ENCODE results near the gene TAF6.

TAF6 gene

GRCh38 chr7:100088095-100088620 lies 31.0 kb downstream of the TAF6 start:
- peaks cover 30 to 41% of the 10 kb centered on the region in 2 donors for H3K4me1 Mint-ChIP-seq
- H3K4me3 Mint-ChIP-seq: peak overlapping the region; percentile 93 to 97
- H3K9me3 Mint-ChIP-seq: no peaks in the 10 kb centered on the region
- peaks cover 26 to 33% of the 10 kb centered on the region in 2 donors for H3K36me3 Mint-ChIP-seq
- H3K27me3 Mint-ChIP-seq: no peaks in the 10 kb centered on the region
- ATAC-seq (replicated peaks) (peak; percentile 28 to 40), DNase-seq (no peak)
- H3K27ac Mint-ChIP-seq: peak overlapping the region; percentile 96

- Mint-ChIP-seq H3K36me3 (peaks cover 20 to 26% of the 10 kb centered on the region in 2 donors), H3K27ac (peak overlapping the region; percentile 14)
These were observed 32.0 kb downstream of the TAF6 start for GRCh38 chr7:100087055-100087750.

GRCh38 chr7:100085515-100085914 lies 33.6 kb downstream of the TAF6 start:
- Mint-ChIP-seq H3K9me3 (no peaks in the 10 kb centered on the region), H3K27ac (no peak overlapping the region), H3K36me3 (peaks cover 9 to 17% of the 10 kb centered on the region in 2 donors), H3K4me3 (no peak overlapping the region), H3K4me1 (peaks cover 24 to 36% of the 10 kb centered on the region in 2 donors), H3K27me3 (no peaks in the 10 kb centered on the region)
- DNase-seq (no peak), ATAC-seq (replicated peaks) (no peak)

More at GRCh38 chr7:100087055-100087750, 32.0 kb downstream of the TAF6 start:
- Mint-ChIP-seq H3K4me3 (peak overlapping the region in 1 of 2 donors; percentile 37), H3K27me3 (no peaks in the 10 kb centered on the region), H3K9me3 (no peaks in the 10 kb centered on the region), H3K4me1 (peaks cover 31 to 44% of the 10 kb centered on the region in 2 donors)
- ATAC-seq (replicated peaks) (no peak), DNase-seq (no peak)

- H3K27ac Mint-ChIP-seq: peak overlapping the region; percentile 98
- H3K4me1 Mint-ChIP-seq: peaks cover 22 to 25% of the 10 kb centered on the region in 2 donors
- no peaks in the 10 kb centered on the region for H3K27me3 Mint-ChIP-seq
- DNase-seq (no peak), ATAC-seq (replicated peaks) (no peak)
- H3K4me3 Mint-ChIP-seq: peak overlapping the region; percentile 83 to 84
- H3K36me3 Mint-ChIP-seq: peaks cover 6 to 21% of the 10 kb centered on the region in 2 donors
- no peaks in the 10 kb centered on the region for H3K9me3 Mint-ChIP-seq
These were observed 36.2 kb downstream of the TAF6 start for GRCh38 chr7:100082978-100083377.

- Mint-ChIP-seq H3K36me3 (peaks cover 12 to 26% of the 10 kb centered on the region in 2 donors), H3K27me3 (no peaks in the 10 kb centered on the region), H3K4me1 (peaks cover 21 to 24% of the 10 kb centered on the region in 2 donors), H3K4me3 (peak within 1 kb of the TSS; percentile 83 to 84), H3K27ac (peak within 1 kb of the TSS; percentile 98), H3K9me3 (no peaks in the 10 kb centered on the region)
- DNase-seq: peak; percentile 99
- ATAC-seq (replicated peaks): peak; percentile 84 to 85
These were observed 37.5 kb downstream of the TAF6 start, which contains the start of gene ZNF3 for GRCh38 chr7:100081535-100082102. Gene ZNF3, minus strand, starts transcription at chr7:100081723. Its CDS starts 4,366 bp downstream, at chr7:100077357.

- Mint-ChIP-seq H3K4me3 (peak overlapping the region; percentile 83 to 84), H3K36me3 (peaks cover 18 to 31% of the 10 kb centered on the region in 2 donors), H3K9me3 (no peaks in the 10 kb centered on the region), H3K4me1 (peaks cover 21 to 24% of the 10 kb centered on the region in 2 donors), H3K27me3 (no peaks in the 10 kb centered on the region), H3K27ac (peak overlapping the region; percentile 98)
- no peak for DNase-seq
- ATAC-seq (replicated peaks): peak in 1 of 2 donors; percentile 23
These were observed 38.1 kb downstream of the TAF6 start for GRCh38 chr7:100080907-100081534.

GRCh38 chr7:100079024-100079560 lies 40.1 kb downstream of the TAF6 start:
- H3K9me3 Mint-ChIP-seq: no peaks in the 10 kb centered on the region
- no peaks in the 10 kb centered on the region for H3K27me3 Mint-ChIP-seq
- H3K27ac Mint-ChIP-seq: no peak overlapping the region
- no peak for ATAC-seq (replicated peaks)
- no peak for DNase-seq
- H3K4me3 Mint-ChIP-seq: no peak overlapping the region
- peaks cover 34 to 49% of the 10 kb centered on the region in 2 donors for H3K36me3 Mint-ChIP-seq
- peaks cover 22 to 24% of the 10 kb centered on the region in 2 donors for H3K4me1 Mint-ChIP-seq

- no peak for DNase-seq
- Mint-ChIP-seq H3K4me3 (no peak overlapping the region), H3K9me3 (peaks cover 4 to 7% of the 10 kb centered on the region in 2 donors), H3K27ac (peak overlapping the region; percentile 59), H3K4me1 (peaks cover 14 to 18% of the 10 kb centered on the region in 2 donors), H3K27me3 (no peaks in the 10 kb centered on the region), H3K36me3 (peaks cover 51 to 68% of the 10 kb centered on the region in 2 donors)
- no peak for ATAC-seq (replicated peaks)
These were observed 42.0 kb downstream of the TAF6 start for GRCh38 chr7:100077205-100077604.

- no peak for ATAC-seq (replicated peaks)
- DNase-seq: no peak
- no peaks in the 10 kb centered on the region for H3K27me3 Mint-ChIP-seq
- H3K4me3 Mint-ChIP-seq: no peak overlapping the region
- peaks cover 16% of the 10 kb centered on the region in 2 donors for H3K9me3 Mint-ChIP-seq
- no peak overlapping the region for H3K27ac Mint-ChIP-seq
- peaks cover 69 to 77% of the 10 kb centered on the region in 2 donors for H3K36me3 Mint-ChIP-seq
- H3K4me1 Mint-ChIP-seq: peaks cover 7 to 14% of the 10 kb centered on the region in 2 donors
These were observed 43.7 kb downstream of the TAF6 start for GRCh38 chr7:100075418-100075817.

GRCh38 chr7:100074841-100075240 lies 44.3 kb downstream of the TAF6 start:
- peaks cover 73 to 79% of the 10 kb centered on the region in 2 donors for H3K36me3 Mint-ChIP-seq
- peaks cover 19% of the 10 kb centered on the region in 2 donors for H3K9me3 Mint-ChIP-seq
- ATAC-seq (replicated peaks) (no peak), DNase-seq (no peak)
- H3K4me3 Mint-ChIP-seq: no peak overlapping the region
- peaks cover 2 to 9% of the 10 kb centered on the region in 2 donors for H3K4me1 Mint-ChIP-seq
- no peaks in the 10 kb centered on the region for H3K27me3 Mint-ChIP-seq
- no peak overlapping the region for H3K27ac Mint-ChIP-seq

- Mint-ChIP-seq H3K9me3 (peaks cover 19% of the 10 kb centered on the region in 2 donors), H3K36me3 (peaks cover 79% of the 10 kb centered on the region in 2 donors), H3K27me3 (no peaks in the 10 kb centered on the region), H3K4me3 (no peak overlapping the region), H3K4me1 (peaks cover 0 to 4% of the 10 kb centered on the region in 2 donors), H3K27ac (no peak overlapping the region)
- DNase-seq (no peak), ATAC-seq (replicated peaks) (no peak)
These were observed 46.7 kb downstream of the TAF6 start for GRCh38 chr7:100072462-100072861.

GRCh38 chr7:100071018-100071723 lies 48.0 kb downstream of the TAF6 start:
- ATAC-seq (replicated peaks) (no peak), DNase-seq (no peak)
- Mint-ChIP-seq H3K27ac (peak overlapping the region; percentile 9), H3K4me1 (peaks cover 0 to 3% of the 10 kb centered on the region in 2 donors), H3K4me3 (no peak overlapping the region), H3K9me3 (peaks cover 19% of the 10 kb centered on the region in 2 donors), H3K27me3 (no peaks in the 10 kb centered on the region), H3K36me3 (peaks cover 72 to 78% of the 10 kb centered on the region in 2 donors)

GRCh38 chr7:100069991-100070390 lies 49.2 kb downstream of the TAF6 start:
- H3K27me3 Mint-ChIP-seq: no peaks in the 10 kb centered on the region
- no peak overlapping the region for H3K4me3 Mint-ChIP-seq
- H3K36me3 Mint-ChIP-seq: peaks cover 66 to 73% of the 10 kb centered on the region in 2 donors
- DNase-seq: no peak
- H3K4me1 Mint-ChIP-seq: no peaks in the 10 kb centered on the region
- H3K9me3 Mint-ChIP-seq: peaks cover 19% of the 10 kb centered on the region in 2 donors
- ATAC-seq (replicated peaks): no peak
- peak overlapping the region; percentile 9 for H3K27ac Mint-ChIP-seq
